ENCODE data around the gene ARHGAP5. TPM values are rescaled to one million over a fixed set of nuclear protein-coding genes. Genes with fewer than 3 reads are reported as not detected.
"Not testable (repeated sequence)": the region's sequence is repeated elsewhere in the genome, so short reads cannot be mapped to it uniquely, and the experiment has no call there.

Gene ARHGAP5
- total RNA-seq, 1 donor from 2014 or later: 453 TPM

GRCh38 chr14:32109676-32110547 is 32.8 kb downstream of the ARHGAP5 start:
- DNase-seq: no peak

GRCh38 chr14:32110548-32110896 is 33.4 kb downstream of the ARHGAP5 start:
- no peak for DNase-seq

GRCh38 chr14:32121536-32121935 is 44.4 kb downstream of the ARHGAP5 start:
- no peak for DNase-seq

GRCh38 chr14:32121948-32122347 is 44.8 kb downstream of the ARHGAP5 start:
- DNase-seq: no peak

GRCh38 chr14:32126899-32127730 is 50.0 kb downstream of the ARHGAP5 start:
- DNase-seq: not testable (repeated sequence)

- DNase-seq: not testable (repeated sequence)
Measured at GRCh38 chr14:32127731-32128654, 50.9 kb downstream of the ARHGAP5 start.

- DNase-seq: no peak
Measured at GRCh38 chr14:32128703-32129102, 51.6 kb downstream of the ARHGAP5 start.

- DNase-seq: no peak
Measured at GRCh38 chr14:32129124-32129523, 52.0 kb downstream of the ARHGAP5 start.

- DNase-seq: not testable (repeated sequence)
Measured at GRCh38 chr14:32131689-32132088, 54.6 kb downstream of the ARHGAP5 start.

GRCh38 chr14:32134448-32135097 is 57.5 kb downstream of the ARHGAP5 start:
- DNase-seq: no peak

- DNase-seq: no peak
Measured at GRCh38 chr14:32136027-32136825, 59.1 kb downstream of the ARHGAP5 start.

GRCh38 chr14:32137313-32137712 is 60.2 kb downstream of the ARHGAP5 start:
- DNase-seq: no peak

- DNase-seq: no peak
Measured at GRCh38 chr14:32137892-32138291, 60.8 kb downstream of the ARHGAP5 start.

- no peak for DNase-seq
Measured at GRCh38 chr14:32142341-32142740, 65.2 kb downstream of the ARHGAP5 start.

GRCh38 chr14:32142754-32143437 is 65.8 kb downstream of the ARHGAP5 start:
- DNase-seq: no peak

GRCh38 chr14:32150392-32150791 is 73.3 kb downstream of the ARHGAP5 start:
- DNase-seq: no peak

- DNase-seq: no peak
Measured at GRCh38 chr14:32166029-32166428, 88.9 kb downstream of the ARHGAP5 start.

- DNase-seq: no peak
Measured at GRCh38 chr14:32166924-32167323, 89.8 kb downstream of the ARHGAP5 start.

GRCh38 chr14:32167907-32168306 is 90.8 kb downstream of the ARHGAP5 start:
- no peak for DNase-seq

GRCh38 chr14:32169191-32169590 is 92.1 kb downstream of the ARHGAP5 start:
- DNase-seq: no peak

All from occipital lobe (tissue), 2 donors.